ENCODE measurements around the gene BCDIN3D.
"Not testable (repeated sequence)": the region's sequence is repeated elsewhere in the genome, so short reads cannot be mapped to it uniquely, and the experiment has no call there.

Gene BCDIN3D

DNA sequence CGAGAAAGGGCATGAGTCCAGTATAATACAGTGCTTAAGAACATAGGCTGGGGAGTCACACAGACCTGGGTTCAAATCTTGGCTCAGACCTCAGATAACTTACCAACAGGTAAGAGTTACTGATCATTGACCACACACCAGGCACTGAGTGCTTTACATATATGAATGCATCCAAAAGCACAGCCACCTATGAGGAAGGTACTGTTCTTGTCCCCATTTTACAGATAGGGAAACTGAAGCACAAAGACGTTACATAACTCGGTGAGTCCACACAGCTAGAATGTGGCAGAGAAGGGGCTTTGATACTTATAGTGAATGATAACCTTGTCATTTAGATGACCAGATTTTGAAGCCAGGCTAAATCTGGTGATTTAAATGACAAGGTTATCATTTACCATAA lies 33.2 kb upstream of the BCDIN3D start:
- no peak for DNase-seq

DNA sequence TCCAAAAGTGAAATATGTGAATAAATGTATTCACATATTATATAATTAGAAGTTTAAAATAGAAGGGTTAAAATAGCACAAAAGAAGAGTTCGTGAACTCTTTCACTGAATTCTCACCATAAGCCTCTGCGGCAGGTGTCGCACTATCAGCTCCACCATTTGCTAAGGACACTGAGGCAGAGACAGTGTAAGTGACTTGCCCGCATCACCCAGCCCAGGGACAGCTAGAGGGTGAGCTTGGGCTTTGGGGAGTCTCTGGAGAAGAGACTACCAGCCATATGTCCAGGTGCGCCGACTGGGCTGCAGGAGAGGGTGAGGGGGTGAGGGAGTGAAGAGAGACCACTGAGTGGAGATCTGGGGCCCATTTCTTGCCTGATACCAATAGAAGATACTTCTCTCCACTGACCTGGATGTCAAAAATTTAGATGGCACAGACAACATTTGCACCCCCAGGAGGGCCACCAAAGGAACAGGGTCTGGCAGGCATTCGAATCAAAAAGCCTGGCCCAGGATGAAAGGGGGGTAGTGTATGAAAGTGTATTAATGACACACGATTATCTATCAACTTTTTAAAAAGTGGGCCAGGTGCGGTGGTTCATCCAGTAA lies 32.3 kb upstream of the BCDIN3D start:
- no peak for DNase-seq

DNA sequence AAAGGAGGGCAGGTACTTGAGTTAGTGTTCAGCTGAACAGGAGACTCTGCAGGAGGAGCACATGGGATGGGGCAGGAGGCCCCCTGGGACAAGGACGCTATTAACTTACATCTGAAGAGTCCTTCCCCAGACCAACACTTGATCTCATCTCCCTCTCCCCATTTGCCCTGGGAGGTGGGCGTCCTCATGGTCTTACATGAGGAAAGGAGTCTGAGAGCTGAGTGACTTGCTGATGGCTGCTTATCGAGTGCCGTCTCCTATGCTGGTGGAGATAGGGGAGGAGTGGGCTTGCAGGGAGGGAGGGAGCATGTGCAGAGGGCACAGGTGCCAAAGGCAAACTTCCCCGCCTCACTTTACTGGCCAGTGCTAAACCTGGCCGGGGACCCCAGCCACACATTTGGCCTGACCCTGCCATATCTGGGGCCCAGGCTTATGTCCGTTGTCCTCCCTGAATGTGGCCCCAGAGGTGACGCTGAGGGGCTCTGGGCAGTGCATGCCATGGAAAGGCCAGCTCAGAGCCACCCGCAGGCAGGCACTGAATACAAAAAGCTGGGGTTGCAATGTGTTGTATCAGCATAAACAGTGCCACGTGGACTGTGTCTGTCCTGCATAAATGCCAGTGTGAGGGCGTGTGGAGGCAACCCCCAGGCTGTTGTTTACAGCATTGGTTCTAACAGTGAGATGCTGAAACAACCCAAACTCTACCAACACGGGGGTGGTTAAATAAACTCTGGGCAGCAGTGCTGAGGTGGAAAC lies 31.4 kb upstream of the BCDIN3D start:
- peak in 2 of 4 experiments; percentile 13 to 16 for DNase-seq

DNA sequence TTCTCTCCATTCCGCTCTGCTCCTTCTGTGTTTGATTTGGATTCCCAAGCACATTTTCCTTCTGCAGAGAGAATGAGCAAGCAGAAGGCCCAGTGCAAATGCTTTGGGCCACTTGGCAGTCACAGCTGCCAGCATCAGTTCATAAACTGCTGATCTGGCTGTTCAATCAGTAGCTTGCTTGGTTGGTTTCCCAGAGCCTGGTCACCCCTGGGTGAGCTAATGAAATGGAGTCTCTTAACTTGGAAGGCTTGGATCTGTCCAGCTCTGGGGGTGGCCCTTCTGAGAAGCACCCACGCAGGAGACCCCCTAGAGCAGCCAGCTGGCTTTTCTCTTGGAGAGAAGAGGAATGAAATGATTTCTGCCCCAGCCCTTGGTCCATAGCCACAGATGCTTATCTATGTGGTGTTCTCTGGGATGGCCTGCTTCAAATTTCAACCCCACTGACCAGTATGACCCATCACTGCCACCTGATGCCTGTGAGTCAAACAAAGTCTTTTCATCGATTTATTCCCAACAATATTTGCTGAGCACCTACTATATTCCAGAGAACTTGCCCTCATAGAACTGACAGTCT lies 30.5 kb upstream of the BCDIN3D start:
- DNase-seq = no peak

DNA sequence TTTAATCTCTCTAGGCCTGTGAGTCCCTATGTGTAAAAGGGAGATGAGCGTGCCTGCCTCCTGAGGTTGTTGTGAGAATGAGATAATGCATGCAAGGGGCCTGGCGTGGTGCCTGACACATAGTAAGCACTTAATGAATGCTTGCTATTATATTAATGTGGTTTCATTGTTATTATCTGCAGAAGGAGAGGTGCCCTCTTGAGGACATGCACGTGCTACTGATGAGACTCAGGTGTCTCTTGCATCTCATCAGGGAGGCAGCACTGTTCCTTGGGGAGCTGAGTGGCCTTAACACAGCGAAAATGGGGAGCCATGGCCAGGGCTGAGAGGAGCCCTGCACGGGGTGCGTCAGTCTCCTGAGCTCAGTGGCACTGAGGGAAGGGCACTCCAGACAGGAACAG lies 29.9 kb upstream of the BCDIN3D start:
- DNase-seq = no peak

DNA sequence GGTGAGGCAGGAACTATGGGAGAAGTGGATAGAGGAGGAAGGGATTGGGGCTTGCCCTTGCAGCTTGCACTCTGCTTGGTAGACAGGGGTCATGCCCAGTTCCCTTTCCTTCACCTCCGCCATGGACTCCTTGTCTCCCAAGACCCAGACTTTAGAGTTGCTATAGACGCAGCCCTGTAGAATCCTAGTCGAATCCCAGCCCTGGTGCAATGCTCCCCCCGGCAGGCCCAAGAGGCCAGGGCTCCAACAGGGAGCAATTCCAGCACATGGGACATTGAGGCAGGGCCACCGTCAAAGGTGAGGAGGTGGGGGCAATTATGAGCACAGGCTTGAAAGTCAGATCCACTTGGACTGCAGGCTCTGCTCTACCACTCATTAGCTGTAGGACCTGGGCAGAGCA lies 29.5 kb upstream of the BCDIN3D start:
- no peak for DNase-seq

DNA sequence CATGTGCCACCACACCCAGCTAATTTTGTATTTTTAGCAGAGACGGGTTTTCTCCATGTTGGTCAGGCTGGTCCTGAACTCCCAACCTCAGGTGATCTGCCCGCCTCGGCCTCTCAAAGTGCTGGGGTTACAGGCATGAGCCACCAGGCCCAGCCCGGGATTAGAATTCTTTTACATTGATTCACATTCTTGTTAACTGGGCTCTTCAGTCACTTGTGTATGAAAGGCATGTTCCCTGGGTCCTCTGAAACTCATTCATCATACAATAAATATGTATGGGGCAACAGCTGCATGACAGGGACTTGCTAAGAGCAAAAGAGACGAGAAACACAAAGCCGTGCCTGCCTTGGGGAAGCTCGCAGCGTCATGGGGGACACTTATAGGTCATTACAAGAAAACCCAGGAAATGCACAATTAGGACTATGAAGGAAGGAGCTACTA lies 28.9 kb upstream of the BCDIN3D start:
- not testable (repeated sequence) for DNase-seq

DNA sequence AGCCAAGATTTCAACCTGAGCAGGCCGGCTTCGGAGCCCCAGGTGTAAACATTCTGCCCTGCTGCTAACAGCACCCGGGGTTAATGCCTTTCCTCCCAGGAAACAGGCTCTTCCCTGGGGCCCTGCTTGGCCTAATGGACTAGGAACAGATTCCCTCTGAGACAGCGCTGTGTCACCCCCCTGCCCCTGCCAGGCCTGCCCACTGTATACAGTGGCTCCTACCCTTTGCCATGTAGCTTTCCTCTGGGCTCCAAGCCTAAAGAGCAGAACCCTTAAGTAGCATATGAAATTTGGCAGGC lies 28.3 kb upstream of the BCDIN3D start:
- DNase-seq = no peak

DNA sequence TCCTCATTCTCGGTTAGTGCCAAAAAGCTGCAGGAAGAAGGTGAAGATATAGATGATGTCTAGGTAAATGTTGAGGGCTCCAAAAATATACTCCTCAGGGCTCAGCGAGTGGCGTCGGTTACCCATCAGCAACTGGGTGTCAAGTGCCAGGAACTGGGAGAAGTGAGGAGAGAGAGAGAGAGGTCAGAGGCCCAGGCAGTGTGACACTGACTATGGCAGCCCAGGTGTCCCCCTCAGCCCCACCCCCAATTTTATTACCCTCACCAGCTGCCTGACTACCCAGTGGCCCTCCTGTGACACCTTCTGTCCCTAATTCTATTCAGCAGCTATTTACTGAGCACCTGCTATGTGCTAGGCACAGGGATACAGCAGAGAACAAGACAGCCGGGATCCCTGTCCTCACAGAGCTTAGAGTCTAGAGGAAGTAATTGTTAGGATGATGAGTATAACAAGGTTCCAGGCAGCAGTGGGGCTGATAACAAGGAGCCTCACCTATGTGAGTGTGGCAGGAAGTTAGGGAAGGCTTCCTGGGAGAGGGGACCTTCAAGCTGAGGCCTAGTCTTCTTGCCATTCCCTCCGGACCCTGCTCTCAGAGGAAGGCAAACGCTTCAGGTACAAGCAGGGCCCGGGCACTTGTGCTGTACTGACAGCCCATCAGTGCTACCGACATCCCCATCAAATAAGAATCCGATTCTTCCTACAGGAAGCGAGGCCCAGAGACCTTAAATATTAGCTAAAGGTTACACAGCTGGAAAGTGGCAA lies 27.8 kb upstream of the BCDIN3D start:
- no peak for DNase-seq

DNA sequence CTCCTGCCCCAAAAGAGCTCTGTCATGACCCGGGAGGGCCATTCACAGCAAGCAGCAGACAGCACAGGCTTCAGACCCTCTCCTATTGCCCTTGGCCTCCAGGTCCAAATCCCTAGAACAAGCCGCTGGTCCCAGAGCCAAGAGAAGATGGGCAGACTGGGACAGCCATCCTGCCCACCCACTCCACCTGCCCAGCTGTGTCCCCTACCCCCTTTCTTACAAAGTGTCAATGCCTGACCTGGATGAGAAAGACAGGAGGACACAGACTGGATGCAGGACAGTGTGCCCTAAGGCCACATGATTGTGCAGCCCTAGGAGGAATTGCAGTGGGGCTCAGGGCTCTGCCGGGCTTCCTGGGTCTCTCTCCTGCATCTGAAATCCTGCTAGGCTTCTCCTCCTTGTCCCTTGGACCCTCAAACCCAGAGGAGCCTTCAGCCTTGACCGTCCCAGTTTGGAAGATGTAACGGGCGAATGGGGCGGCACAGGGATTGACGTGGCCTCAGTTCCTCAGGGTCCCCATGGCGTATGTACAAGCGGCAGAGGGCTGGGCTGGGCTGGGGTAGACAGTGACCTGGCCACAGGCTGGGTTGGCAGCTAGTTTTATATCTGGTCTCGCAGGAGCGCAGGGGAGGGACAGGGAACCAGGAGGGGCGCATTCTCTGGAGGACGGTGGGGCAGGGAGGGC lies 27.1 kb upstream of the BCDIN3D start:
- no peak for DNase-seq

DNA sequence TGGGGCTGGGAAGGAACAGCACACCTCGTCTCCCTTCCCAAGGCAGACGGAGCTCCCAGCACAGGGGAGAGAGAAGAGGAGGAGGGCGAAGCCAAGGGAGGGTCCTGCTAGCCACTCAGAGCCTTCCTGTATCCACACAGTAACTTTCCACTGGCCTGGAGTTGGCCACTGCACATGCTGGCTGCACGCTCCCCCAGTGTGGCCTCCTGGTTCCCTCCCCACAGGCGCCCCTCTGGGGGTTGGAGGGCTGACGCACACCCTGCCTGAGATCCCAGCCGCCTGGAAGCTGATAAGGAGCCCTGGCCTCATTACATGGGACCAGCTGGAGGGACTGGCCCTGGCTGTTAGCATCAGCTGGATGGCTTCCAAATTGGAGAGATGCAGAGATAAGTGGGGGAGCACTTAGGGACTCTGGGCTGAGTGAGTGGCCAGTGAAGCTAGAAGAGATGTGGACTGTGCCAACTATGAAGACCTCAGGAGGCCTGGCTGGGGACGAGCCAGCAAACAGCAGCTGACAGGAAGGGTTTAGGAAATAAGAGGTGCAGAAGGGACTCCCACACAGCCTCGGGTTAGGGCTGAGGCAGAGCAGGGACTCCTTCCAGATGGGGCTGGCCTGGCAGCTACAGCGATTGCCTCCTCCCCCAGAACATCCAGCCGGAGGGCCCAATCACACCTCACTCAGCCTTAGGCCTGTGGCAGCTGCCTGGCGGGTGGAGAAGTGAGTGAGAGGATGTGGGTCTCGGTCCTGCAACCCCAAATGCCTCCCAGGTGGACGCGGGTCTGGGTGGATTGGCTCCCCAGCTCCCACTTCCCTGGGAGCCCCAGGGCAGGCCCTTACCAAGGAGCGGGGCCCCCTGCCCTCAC lies 26.3 kb upstream of the BCDIN3D start:
- DNase-seq = peak; percentile 55 to 86 (median 76)

DNA sequence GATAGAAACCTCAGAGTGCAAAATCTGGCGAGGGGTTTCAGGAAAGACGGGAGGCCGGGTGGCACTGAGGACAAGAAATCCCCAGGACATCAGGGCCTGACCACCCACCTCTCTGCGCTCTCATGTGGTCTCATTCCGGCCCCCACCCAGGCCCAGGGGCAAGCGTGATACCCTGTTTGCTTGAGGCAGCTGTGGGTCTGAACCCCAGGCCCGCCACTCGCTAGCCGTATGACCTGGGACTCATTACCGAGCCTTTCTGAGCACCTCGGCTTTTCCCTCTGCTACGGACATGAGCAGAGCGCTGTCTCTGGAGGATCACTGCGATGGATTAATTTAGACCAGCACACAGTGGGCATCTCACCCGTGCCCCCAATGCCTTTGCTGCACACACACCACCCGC lies 25.5 kb upstream of the BCDIN3D start:
- no peak for DNase-seq

DNA sequence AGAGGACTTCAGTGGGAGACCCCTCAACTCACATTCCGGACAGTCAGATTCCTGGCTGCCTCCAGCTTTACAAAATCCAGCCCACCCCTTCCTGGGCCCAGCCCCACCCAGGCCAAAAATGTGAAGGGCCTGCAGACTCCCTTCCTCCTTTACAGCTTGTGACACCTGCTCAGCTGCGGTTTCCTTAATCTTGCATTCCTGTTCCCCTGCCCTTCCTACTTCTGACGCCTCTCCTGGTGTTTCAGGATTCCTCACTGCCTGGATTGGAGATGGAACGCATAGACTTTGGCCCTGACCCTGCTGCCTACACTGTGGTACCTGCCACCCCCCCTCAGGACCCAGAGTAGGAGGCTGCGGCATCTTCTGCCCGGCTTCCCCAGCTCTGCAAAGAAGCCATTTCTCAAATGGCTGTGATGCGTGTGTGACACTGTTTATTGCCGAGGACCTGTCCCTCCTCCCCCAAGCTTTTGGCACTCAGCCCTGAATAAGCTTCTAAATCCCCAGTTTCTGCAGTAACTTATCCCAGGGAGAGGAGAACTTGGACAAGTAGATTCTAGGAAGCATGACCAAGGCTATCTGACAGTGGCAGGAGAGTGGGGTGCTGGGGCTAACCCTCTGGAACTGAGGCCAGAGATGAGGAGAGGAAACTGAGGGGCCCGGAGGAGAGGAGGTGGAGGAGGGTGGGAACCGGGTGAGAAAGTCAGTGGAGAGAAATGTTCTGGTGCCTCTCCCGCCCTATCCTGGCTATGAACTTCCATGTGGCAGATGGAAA lies 24.9 kb upstream of the BCDIN3D start:
- DNase-seq = no peak

DNA sequence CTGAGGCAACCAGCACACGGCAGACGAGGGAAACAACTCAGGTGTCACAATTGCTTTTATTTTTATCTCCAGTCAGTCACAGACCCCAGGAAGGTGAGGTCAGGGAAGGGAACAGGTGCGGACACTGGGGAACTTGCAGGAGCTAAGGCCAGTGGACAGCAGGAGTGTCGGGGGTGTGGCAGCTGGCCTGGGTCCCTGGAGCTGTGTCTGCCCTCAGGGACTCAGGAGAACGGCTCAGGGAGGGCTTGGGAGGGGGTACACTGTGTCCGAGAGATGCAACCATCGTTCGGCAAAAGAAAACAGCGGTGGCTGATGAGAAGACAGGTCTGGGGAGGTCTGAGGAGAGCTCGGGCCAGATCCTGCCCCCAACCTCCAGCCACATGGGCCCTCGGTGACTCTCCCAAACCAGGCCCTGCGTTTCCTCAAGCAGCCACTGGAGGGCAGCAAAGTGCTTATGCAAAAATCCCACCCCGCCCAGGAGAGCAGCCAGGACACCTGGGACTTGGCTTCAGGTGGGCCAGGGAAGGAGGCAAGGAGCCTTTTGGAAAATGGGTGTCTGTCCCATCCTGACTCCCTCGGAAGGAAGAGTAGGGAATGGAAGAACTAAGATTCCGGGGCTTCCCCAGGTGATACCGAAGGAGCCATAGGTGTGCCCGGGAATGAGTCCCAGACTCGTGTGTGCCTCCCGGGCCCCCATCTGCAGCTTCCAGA lies 24.1 kb upstream of the BCDIN3D start:
- peak; percentile 73 to 84 (median 79) for DNase-seq

DNA sequence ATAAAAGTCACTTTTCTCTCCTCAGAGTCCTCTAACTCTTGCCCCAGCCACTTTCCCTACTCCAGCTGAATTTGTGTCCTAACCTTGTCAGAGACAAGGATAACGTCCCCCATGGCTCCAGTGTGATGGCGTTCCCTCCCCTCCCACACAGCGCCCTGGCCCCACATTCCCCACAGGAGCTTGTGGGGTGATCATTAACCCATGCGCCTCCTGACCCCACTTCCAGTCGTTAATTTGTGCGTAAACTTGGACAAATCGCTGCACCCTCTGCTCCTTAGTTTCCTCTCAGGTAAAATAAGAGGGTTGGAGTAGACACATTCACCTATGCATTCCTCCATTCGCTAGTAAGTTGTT lies 22.9 kb upstream of the BCDIN3D start:
- DNase-seq = no peak

DNA sequence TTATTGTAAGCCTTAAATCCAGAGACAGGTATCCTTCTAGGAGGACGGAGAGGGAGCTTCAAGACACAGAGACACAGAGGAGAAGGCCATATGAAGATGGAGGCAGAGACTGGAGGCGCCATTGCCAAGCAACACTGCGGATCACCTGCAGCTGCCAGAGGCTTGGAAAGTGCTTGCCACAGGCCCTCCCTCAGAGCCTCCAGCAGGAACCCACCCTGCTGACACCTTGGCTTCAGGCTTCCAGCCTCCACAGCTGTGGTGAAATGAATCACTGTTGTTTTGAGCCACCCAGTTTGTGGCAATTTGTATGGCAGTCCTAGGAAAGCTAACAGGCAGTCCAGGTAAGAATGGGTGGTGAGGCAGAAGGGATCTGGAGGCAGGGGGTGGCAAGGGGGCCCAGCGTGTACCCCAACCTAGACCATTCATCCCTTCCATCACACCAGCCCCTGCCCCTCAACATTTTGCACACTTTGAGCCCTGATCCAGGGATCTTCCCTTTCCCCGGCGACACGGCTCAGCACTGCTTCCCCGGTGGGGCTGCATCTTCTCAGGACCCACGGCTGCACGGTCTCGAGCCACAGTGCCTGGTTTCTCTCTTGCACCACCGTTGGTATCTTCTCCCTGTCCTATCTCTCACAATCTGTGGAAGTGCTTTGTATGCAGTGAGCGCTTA lies 22.3 kb upstream of the BCDIN3D start:
- DNase-seq = no peak

DNA sequence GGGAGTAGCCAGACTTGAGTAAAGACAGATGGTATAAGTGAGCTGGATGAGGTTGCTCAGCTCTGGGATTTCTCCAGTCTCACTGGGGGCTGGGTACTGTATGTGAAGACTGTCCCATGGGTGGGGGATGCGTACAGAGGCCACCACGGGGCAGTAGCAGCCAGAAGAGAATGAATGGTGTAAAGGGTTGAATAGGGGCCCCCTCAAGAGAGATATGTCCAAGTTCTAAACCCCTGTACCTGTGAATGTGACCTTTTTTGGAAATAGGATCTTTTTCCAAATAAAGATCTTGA lies 21.8 kb upstream of the BCDIN3D start:
- no peak for DNase-seq

DNA sequence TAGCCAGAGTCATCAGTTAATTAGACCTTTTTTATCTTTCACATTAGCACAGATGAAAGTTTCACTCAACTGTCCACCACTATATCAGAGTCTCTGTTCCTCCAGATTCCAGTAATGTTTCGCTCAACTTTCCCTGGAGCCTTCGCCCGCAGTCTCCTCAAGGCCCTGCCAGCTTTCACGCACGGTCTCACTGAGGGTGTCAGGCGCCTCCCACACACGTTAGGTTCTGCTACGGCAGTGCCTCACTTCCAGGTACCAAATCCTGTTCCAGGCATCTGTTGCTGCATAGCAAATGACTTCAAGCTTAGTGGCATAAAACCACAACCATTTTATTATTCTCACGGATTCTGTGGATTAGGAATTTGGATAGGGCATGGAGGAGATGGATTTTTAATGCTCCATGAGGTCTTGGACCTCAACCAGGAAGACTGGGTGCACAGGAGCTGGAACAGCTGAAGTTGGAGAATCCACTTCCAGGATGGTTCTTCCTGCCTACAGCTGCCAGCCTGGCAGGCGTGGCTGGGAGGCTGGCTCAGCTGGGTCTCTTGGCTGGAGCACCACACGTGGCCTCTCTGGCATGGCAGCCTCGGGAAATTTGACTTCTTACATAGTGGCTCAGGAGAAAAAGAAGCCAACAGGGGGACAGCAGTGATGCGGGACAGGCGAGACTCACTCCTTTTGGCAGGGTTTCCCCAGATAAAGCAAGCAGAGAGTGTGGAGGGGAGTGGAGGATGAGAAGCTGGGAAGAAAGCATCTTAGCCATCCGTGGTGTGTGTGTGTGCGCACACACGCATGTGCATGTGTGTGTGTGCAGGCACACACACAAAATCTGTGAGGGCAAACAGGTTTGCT lies 21.3 kb upstream of the BCDIN3D start:
- DNase-seq = no peak

DNA sequence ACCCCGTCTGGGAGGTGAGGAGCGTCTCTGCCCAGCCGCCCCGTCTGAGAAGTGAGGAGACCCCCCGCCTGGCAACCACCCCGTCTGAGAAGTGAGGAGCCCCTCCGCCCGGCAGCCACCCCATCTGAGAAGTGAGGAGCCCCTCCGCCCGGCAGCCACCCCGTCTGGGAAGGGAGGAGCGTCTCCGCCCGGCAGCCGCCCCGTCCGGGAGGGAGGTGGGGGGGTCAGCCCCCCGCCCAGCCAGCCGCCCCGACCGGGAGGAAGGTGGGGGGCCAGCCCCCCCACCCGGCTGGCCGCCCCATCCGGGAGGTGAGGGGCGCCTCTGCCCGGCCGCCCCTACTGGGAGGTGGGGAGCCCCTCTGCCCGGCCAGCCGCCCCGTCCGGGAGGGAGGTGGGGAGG lies 18.0 kb upstream of the BCDIN3D start:
- not testable (repeated sequence) for DNase-seq

All from suppressor macrophage (primary cell).